HG02973 (cell line): ENCODE measurements around the gene LRRFIP1.

Source experiments
- ATAC-seq: cut with Tn5 transposase; IDR thresholded peaks from one replicate; pipeline ENCODE4 v1.9.1; 2021; ENCODE audit warnings: moderate library complexity; ENCODE audit not compliant: unreplicated experiment

LRRFIP1 gene

GRCh38 chr2:237820421-237820820 lies 193.0 kb downstream of the LRRFIP1 start:
- ATAC-seq: no peak

DNA sequence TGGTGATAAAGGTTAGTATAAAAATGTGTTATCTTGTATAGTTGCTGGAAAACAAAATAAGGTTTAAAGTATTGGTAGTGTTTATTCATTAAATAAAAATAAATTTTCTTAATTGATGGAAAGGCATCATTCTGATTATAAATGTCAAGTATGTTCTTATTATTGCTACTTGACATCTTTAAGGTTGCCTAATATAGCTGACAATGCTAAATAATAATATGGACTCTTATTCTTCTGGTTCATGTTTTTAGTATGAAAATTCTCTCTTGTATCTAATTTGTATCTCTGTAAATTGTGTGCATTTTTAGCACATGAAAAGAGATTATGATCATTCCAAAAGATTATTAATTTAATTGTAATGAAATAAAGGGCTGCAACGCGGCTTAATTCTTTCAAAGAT lies 196.2 kb downstream of the LRRFIP1 start:
- no peak for ATAC-seq

GRCh38 chr2:237824085-237824484 lies 196.7 kb downstream of the LRRFIP1 start:
- no peak for ATAC-seq

DNA sequence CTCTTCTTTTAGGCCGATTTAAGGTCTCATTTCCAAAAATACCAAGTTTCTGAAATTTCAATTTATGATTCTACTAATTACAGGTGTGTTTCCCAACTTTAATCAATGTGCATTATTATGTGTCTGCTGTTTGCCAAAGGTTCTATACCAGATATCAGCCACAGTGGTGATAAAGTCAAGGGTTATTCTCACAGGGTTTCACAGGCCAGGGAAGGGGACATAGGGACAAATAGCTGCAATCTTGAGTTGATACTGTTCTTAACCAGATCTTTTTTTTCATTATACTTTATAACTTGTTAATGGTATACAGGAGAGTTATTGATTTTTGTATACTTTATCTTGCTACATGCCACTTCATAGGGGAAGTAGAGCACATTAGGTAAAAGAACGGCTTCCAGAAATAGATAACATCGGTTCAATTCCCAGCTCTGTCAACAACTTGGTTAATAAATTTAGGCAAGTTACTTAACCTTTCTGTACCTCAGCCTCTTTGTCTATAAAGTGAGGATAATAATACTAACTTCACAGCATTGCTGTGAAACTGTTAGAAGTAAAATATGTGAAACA lies 200.1 kb downstream of the LRRFIP1 start:
- no peak for ATAC-seq
